ENCODE data around the gene HEATR1. TPM values are rescaled to one million over a fixed set of nuclear protein-coding genes. Genes with fewer than 3 reads are reported as not detected.
A peak's percentile ranks its signal among the peaks of the same experiment; 100 is the strongest.
"Not testable (repeated sequence)": the region's sequence is repeated elsewhere in the genome, so short reads cannot be mapped to it uniquely, and the experiment has no call there.

HEATR1 gene
- polyA plus RNA-seq, 1 donor from 2014 or later = 7.4 TPM

DNA sequence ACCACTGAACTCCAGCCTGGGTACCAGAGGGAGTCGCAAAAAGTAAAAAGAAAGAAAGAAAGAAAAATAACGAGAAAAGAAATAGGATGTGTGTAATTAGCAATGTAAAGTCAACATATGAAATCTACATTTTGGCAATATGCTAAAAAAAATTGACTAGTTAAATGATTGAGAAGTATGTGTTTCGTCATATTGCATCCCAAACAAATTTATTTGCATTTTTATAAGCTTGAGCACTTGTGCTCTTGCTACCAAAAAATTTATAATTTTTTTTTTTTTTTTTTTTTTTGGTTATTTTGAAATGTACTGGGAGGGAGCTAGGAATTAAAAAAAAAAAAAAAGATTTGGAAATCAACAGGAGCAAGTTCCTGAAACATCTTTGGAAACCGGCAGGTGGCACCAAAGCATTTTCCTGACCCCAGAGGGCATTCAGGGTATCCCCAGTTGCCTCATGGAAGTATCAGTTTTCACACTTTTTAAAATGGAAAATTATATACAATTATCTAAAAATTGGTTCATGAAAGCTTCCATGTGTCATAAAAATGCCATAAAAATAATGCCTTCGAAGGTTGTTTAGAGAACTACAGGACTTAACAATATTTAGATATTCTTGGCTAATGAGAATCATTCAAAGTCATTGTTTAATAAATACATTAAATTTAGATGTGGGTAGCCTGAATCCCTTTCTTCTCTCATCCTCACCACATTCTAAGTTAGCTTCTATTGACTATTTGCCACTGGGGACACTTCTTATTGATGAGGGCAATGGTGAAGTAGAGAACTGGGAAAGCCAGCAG is 4.8 kb upstream of the HEATR1 start:
- H3K36me3 Mint-ChIP-seq = no peaks in the 10 kb centered on the region
- H3K4me3 Mint-ChIP-seq = no peak overlapping the region
- H3K9me3 Mint-ChIP-seq = peaks cover 0 to 5% (median 4%) of the 10 kb centered on the region in 3 donors
- H3K4me1 Mint-ChIP-seq = peaks cover 3 to 11% (median 3%) of the 10 kb centered on the region in 3 donors
- peaks cover 18% of the 10 kb centered on the region for H3K27me3 Mint-ChIP-seq
- H3K27ac Mint-ChIP-seq = no peak overlapping the region

DNA sequence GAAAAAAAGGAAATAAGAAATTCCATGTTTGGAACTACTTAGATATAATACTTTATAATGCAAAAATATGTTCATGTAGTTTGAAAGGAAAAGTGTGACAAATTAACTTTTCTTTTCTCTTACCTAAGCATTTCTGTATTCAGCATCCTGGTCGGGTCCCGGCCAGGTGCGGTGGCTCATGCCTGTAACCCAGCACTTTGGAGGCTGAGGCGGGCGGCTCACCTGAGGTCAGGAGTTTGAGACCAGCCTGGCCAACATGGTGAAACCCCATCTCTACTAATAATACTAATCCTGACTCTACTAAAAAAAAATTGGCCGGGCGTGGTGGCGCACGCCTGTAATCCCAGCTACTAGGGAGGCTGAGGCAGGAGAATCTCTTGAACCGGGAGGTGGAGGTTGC is 3.3 kb upstream of the HEATR1 start:
- not testable (repeated sequence) for H3K9me3 Mint-ChIP-seq, H3K27ac Mint-ChIP-seq, H3K36me3 Mint-ChIP-seq
- Mint-ChIP-seq H3K4me1 (peaks cover 10 to 25% (median 14%) of the 10 kb centered on the region in 3 donors), H3K4me3 (peak overlapping the region in 1 of 4 donors; percentile 52), H3K27me3 (peaks cover 18% of the 10 kb centered on the region)

DNA sequence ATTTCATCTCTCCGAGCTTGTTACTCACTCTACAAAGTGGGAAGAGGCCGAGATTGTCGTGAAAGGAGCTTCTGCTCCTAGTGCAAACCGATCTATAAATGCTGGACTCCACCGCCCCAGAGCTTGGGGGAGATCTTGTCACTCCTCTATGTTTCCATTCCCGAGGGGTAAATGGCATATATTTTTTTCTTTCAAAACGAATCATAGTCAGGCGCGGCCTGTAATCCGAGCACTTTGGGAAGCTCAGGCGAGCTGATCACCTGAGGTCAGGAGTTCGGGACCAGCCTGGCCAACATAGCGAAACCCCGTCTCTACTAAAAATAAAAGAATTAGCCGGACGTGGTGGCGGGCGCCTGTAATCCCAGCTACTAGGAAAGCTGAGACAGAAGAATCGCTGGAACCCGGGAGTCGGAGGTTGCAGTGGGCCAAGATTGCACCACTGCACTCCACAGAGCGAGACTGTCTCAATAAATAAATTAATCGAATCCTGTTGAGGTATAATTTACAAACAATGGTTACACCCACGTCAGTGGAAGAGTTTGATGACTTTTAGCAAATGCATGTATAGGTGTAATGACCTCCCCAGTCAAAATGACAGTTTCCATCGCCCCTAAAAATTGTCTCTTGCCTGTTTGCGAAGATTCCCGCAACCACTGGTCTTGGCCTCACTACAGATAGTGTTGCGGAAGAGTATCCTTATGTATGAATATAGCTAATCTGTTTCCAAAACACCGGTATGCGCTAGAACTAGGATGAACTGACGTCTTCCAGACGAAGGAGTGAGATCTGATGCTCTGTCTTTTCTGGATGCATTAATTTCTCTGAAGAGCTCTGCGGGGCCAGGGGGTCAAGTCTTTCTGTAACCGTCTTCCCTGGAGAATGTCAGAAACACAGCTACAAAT is 840 bp upstream of the HEATR1 start:
- Mint-ChIP-seq H3K9me3 (no peaks in the 10 kb centered on the region), H3K36me3 (peaks cover 2% of the 10 kb centered on the region), H3K4me1 (peaks cover 10 to 25% (median 19%) of the 10 kb centered on the region in 3 donors), H3K27me3 (peaks cover 9% of the 10 kb centered on the region), H3K4me3 (peak overlapping the region; percentile 95 to 99 (median 98)), H3K27ac (peak overlapping the region; percentile 87 to 96 (median 96))

- Mint-ChIP-seq H3K9me3 (no peaks in the 10 kb centered on the region), H3K27ac (no peak overlapping the region), H3K4me1 (peaks cover 10 to 29% (median 19%) of the 10 kb centered on the region in 3 donors), H3K4me3 (peak overlapping the region in 1 of 4 donors; percentile 95), H3K36me3 (peaks cover 2% of the 10 kb centered on the region), H3K27me3 (peaks cover 1% of the 10 kb centered on the region)
These were observed 2.1 kb downstream of the HEATR1 start for GRCh38 chr1:236602171-236602570.

DNA sequence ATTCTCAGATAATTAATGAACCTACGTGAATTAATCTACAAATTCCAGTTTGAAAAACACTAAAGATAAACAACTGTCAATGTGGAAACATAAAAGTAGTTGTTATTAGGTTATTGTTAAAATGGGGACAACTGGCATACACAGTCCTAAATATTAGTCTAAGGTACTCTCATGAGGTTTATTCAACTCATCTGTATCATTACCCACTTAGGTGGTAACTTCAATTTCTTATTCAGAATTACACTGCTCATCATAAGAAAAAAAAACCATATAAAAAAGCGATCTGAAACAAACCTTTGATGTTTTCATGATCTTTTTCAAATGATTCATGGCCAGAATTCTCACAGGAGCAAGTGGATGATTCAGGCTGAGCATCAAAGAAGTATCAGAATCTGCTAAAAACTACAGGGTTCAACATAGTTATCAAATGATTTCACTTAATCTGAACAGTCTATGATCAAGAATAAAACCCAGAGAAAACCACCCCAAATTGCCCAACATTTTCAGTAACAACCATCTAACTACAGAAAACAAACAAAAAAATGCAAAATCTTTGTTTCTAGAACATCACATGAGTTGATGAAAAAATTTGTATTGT is 13.7 kb downstream of the HEATR1 start:
- no peak overlapping the region for H3K27ac Mint-ChIP-seq
- peaks cover 7% of the 10 kb centered on the region for H3K36me3 Mint-ChIP-seq
- H3K4me1 Mint-ChIP-seq = no peaks in the 10 kb centered on the region
- no peaks in the 10 kb centered on the region for H3K9me3 Mint-ChIP-seq
- no peak overlapping the region for H3K4me3 Mint-ChIP-seq
- H3K27me3 Mint-ChIP-seq = no peaks in the 10 kb centered on the region

DNA sequence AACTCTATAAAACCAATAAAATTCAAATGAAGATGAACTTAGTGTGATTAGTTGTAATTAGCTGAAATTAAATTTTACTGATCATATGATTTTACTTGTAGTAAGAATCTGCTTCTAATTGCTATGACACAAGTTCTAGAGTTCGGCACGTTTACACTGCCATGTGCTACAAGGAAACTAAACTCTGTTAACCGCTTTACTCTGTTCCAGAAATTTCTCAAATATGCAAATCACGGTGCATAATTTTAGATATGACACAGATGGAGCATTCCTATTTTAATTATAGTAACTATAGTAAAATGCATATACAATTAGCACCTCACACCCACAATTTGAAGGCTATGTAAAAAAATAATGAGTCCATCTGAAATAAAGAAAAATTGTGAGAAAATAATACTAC is 14.8 kb downstream of the HEATR1 start:
- Mint-ChIP-seq H3K4me1 (no peaks in the 10 kb centered on the region), H3K27me3 (no peaks in the 10 kb centered on the region), H3K36me3 (peaks cover 7% of the 10 kb centered on the region), H3K4me3 (no peak overlapping the region), H3K9me3 (no peaks in the 10 kb centered on the region), H3K27ac (no peak overlapping the region)

- H3K27me3 Mint-ChIP-seq = no peaks in the 10 kb centered on the region
- H3K27ac Mint-ChIP-seq = no peak overlapping the region
- H3K36me3 Mint-ChIP-seq = peaks cover 6% of the 10 kb centered on the region
- H3K4me3 Mint-ChIP-seq = no peak overlapping the region
- H3K4me1 Mint-ChIP-seq = no peaks in the 10 kb centered on the region
- no peaks in the 10 kb centered on the region for H3K9me3 Mint-ChIP-seq
These were observed 22.8 kb downstream of the HEATR1 start for GRCh38 chr1:236581528-236581927.

DNA sequence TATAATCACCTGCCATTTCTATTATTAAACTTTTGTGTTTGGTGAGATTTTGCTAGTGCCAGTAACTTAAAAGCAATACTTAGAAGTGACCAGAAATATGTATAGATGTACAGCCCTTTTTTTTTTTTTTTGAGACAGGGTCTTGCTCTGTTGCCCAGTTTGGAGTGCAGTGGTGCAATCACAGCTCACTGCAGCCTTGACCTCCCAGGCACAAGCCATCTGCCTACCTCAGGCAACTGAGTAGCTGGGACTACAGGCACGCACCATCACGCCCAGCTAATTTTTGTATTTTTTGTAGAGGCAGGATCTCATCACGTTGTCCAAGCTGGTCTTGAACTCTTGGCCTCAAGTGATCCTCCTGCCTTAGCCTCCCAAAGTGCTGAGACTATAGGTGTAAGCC is 23.9 kb downstream of the HEATR1 start:
- not testable (repeated sequence) for H3K9me3 Mint-ChIP-seq, H3K36me3 Mint-ChIP-seq, H3K4me1 Mint-ChIP-seq, H3K27me3 Mint-ChIP-seq, H3K4me3 Mint-ChIP-seq, H3K27ac Mint-ChIP-seq

- Mint-ChIP-seq H3K36me3 (peaks cover 5% of the 10 kb centered on the region), H3K27me3 (no peaks in the 10 kb centered on the region), H3K4me3 (no peak overlapping the region), H3K27ac (no peak overlapping the region), H3K9me3 (no peaks in the 10 kb centered on the region), H3K4me1 (no peaks in the 10 kb centered on the region)
These were observed 25.7 kb downstream of the HEATR1 start for GRCh38 chr1:236578661-236579060.

- H3K27me3 Mint-ChIP-seq, H3K36me3 Mint-ChIP-seq, H3K27ac Mint-ChIP-seq, H3K4me3 Mint-ChIP-seq, H3K4me1 Mint-ChIP-seq, H3K9me3 Mint-ChIP-seq: not testable (repeated sequence)
These were observed 27.3 kb downstream of the HEATR1 start for GRCh38 chr1:236577041-236577440.

DNA sequence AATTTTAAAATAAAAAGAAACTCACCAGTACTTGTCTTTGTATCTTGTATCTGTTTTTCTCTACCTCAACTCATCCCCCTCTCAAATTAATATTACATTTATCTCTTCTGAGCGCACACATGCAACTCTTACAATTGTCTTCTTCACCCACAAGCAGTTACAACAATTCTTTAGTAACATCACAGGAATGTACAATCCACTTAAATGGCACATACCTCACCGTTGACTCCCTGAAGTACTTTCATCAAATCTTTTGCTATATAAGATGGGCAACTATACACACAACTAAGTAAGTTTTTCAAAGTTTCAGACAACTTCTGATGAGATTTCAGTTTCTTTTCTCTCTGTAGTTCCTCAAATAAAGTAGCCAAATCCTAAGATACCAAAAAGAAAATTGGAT is 28.3 kb downstream of the HEATR1 start:
- Mint-ChIP-seq H3K4me3 (no peak overlapping the region), H3K27me3 (no peaks in the 10 kb centered on the region), H3K27ac (no peak overlapping the region), H3K4me1 (no peaks in the 10 kb centered on the region), H3K9me3 (no peaks in the 10 kb centered on the region), H3K36me3 (peaks cover 5% of the 10 kb centered on the region)

GRCh38 chr1:236575523-236575922 is 28.8 kb downstream of the HEATR1 start:
- H3K27ac Mint-ChIP-seq = no peak overlapping the region
- peaks cover 5% of the 10 kb centered on the region for H3K36me3 Mint-ChIP-seq
- no peaks in the 10 kb centered on the region for H3K4me1 Mint-ChIP-seq
- H3K4me3 Mint-ChIP-seq = no peak overlapping the region
- no peaks in the 10 kb centered on the region for H3K27me3 Mint-ChIP-seq
- no peaks in the 10 kb centered on the region for H3K9me3 Mint-ChIP-seq

DNA sequence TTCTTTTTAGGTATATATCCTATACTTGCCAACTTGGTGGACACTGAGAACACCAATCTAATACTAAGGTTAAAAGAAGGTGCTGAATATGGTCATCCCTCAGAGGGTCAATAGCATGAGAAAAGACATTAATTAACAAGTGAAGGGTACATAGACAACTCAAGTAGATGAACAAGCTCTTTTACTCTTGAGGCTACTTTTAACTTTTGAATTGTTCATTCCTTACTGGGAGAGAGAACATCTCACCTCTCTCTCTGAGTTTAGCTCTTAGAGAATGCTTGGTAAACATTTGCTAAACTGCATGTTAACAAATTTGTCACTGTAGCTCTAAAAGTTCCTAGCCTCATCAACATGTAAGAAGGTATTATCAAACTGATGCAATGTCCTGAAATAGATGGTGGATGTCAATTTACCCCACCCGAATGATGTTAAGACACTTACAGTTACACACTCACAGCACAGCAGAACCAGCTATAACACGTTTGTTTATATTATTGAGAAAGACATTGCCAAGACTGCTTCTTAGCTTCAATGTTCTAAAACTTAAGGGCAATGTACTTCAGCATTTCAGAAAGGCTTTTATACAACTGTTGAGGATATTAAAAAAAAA is 35.9 kb downstream of the HEATR1 start:
- Mint-ChIP-seq H3K27me3 (no peaks in the 10 kb centered on the region), H3K4me1 (no peaks in the 10 kb centered on the region), H3K27ac (no peak overlapping the region), H3K9me3 (no peaks in the 10 kb centered on the region), H3K4me3 (no peak overlapping the region), H3K36me3 (peaks cover 13% of the 10 kb centered on the region)

GRCh38 chr1:236565530-236565929 is 38.8 kb downstream of the HEATR1 start:
- Mint-ChIP-seq H3K4me1 (no peaks in the 10 kb centered on the region), H3K9me3 (no peaks in the 10 kb centered on the region), H3K36me3 (peaks cover 13% of the 10 kb centered on the region), H3K4me3 (no peak overlapping the region), H3K27ac (peak overlapping the region in 1 of 3 donors; percentile 71), H3K27me3 (no peaks in the 10 kb centered on the region)

DNA sequence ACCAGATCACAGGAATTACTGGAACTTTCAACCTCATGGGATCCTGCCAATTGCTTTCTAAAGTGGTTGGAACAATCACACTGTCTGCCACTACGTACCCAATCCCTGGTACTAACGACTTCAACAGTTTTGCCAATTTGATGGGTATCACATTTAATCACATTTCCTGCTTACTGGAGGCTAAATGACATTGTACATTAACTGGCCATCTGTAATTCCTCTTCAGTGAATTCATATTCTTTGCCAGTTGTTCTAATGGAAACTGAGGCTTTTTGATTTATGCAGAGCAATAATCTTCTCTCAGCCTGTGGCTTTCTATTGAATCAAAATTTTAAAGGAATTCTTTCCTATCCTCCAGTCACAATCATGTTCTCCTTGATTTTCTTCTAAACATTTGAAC is 42.3 kb downstream of the HEATR1 start:
- peaks cover 7% of the 10 kb centered on the region for H3K36me3 Mint-ChIP-seq
- no peaks in the 10 kb centered on the region for H3K27me3 Mint-ChIP-seq
- H3K4me3 Mint-ChIP-seq = no peak overlapping the region
- peak overlapping the region in 1 of 3 donors; percentile 76 for H3K27ac Mint-ChIP-seq
- H3K4me1 Mint-ChIP-seq = no peaks in the 10 kb centered on the region
- H3K9me3 Mint-ChIP-seq = no peaks in the 10 kb centered on the region

Measured in IgD-negative memory B cell (primary cell).